IPS-11a (cell line): ENCODE data around the gene CHKA.
"Not testable (repeated sequence)": the region's sequence is repeated elsewhere in the genome, so short reads cannot be mapped to it uniquely, and the experiment has no call there.

ENCODE experiments used
- H3K4me3 ChIP-seq: one replicate; pipeline ENCODE4 v1.5.1; 2013; ENCODE audit warnings: low read depth, low read length, control low read depth

The CHKA gene

GRCh38 chr11:68116974-68117373, 4.2 kb downstream of the CHKA start:
- H3K4me3 ChIP-seq: no peak overlapping the region

GRCh38 chr11:68116126-68116525, 5.1 kb downstream of the CHKA start:
- no peak overlapping the region for H3K4me3 ChIP-seq

GRCh38 chr11:68115285-68115684, 5.9 kb downstream of the CHKA start:
- H3K4me3 ChIP-seq: no peak overlapping the region

GRCh38 chr11:68113986-68114385, 7.2 kb downstream of the CHKA start:
- no peak overlapping the region for H3K4me3 ChIP-seq

GRCh38 chr11:68107689-68108088, 13.5 kb downstream of the CHKA start:
- H3K4me3 ChIP-seq: no peak overlapping the region

GRCh38 chr11:68106165-68106940, 14.8 kb downstream of the CHKA start:
- no peak overlapping the region for H3K4me3 ChIP-seq

GRCh38 chr11:68099474-68100405, 21.4 kb downstream of the CHKA start:
- H3K4me3 ChIP-seq: no peak overlapping the region

- H3K4me3 ChIP-seq: no peak overlapping the region
Measured at GRCh38 chr11:68099057-68099456, 22.1 kb downstream of the CHKA start.

GRCh38 chr11:68096962-68097361, 24.2 kb downstream of the CHKA start:
- H3K4me3 ChIP-seq: no peak overlapping the region

- H3K4me3 ChIP-seq: no peak overlapping the region
Measured at GRCh38 chr11:68093565-68093964, 27.6 kb downstream of the CHKA start.

GRCh38 chr11:68092946-68093345, 28.2 kb downstream of the CHKA start:
- H3K4me3 ChIP-seq: not testable (repeated sequence)

GRCh38 chr11:68092411-68092810, 28.8 kb downstream of the CHKA start:
- H3K4me3 ChIP-seq: no peak overlapping the region

GRCh38 chr11:68090706-68091105, 30.5 kb downstream of the CHKA start:
- H3K4me3 ChIP-seq: no peak overlapping the region

- H3K4me3 ChIP-seq: no peak overlapping the region
Measured at GRCh38 chr11:68090287-68090686, 30.9 kb downstream of the CHKA start.

- no peak overlapping the region for H3K4me3 ChIP-seq
Measured at GRCh38 chr11:68089679-68090078, 31.5 kb downstream of the CHKA start.

GRCh38 chr11:68083517-68083916, 37.7 kb downstream of the CHKA start:
- no peak overlapping the region for H3K4me3 ChIP-seq

- H3K4me3 ChIP-seq: no peak overlapping the region
Measured at GRCh38 chr11:68082481-68082880, 38.7 kb downstream of the CHKA start.

GRCh38 chr11:68081691-68082090, 39.5 kb downstream of the CHKA start:
- H3K4me3 ChIP-seq: no peak overlapping the region

- H3K4me3 ChIP-seq: no peak overlapping the region
Measured at GRCh38 chr11:68080860-68081259, 40.3 kb downstream of the CHKA start.

GRCh38 chr11:68077617-68078582, 43.3 kb downstream of the CHKA start:
- no peak overlapping the region for H3K4me3 ChIP-seq
